Osteoblast (primary cell): ENCODE results near the gene PBX1. TPM values are rescaled to one million over a fixed set of nuclear protein-coding genes. Genes with fewer than 3 reads are reported as not detected.

ENCODE experiments used
- DNase-seq: peaks from one replicate; pipeline ENCODE4 v3.0.0; 2011; ENCODE audit warnings: low spot score, mixed read lengths; ENCODE audit not compliant: insufficient read length; ENCODE audit errors: missing footprints
- H2AFZ ChIP-seq: 2 replicates; pipeline ENCODE4 v1.6.0; 2011; ENCODE audit warnings: mild to moderate bottlenecking, low read length
- H3K27ac ChIP-seq: 2 replicates; pipeline ENCODE4 v1.5.1; 2011; ENCODE audit warnings: mild to moderate bottlenecking, low read depth, low read length, moderate library complexity
- H3K27me3 ChIP-seq: 2 replicates; pipeline ENCODE4 v1.6.0; 2012; ENCODE audit warnings: mild to moderate bottlenecking, control low read depth, inconsistent platforms, low read length, moderate library complexity; ENCODE audit not compliant: insufficient read depth
- H3K36me3 ChIP-seq: 2 replicates; pipeline ENCODE4 v1.5.1; 2011; ENCODE audit warnings: mild to moderate bottlenecking, low read length, control low read depth, moderate library complexity; ENCODE audit not compliant: insufficient read depth
- H3K4me1 ChIP-seq: 2 replicates; pipeline ENCODE4 v1.5.1; 2011; ENCODE audit warnings: mild to moderate bottlenecking, low read length, control low read depth, moderate library complexity; ENCODE audit not compliant: insufficient read depth
- H3K4me2 ChIP-seq: 2 replicates; pipeline ENCODE4 v1.6.0; 2011; ENCODE audit warnings: mild to moderate bottlenecking, low read length; ENCODE audit not compliant: insufficient read depth
- H3K4me3 ChIP-seq: fragments of 200-600 bp; sonication (generic); 3 replicates; pipeline ENCODE4 v1.5.1; 2012; ENCODE audit warnings: mild to moderate bottlenecking, low read length, inconsistent platforms; ENCODE audit not compliant: insufficient read depth
- H3K79me2 ChIP-seq: 2 replicates; pipeline ENCODE4 v1.6.0; 2012; ENCODE audit warnings: mild to moderate bottlenecking, low read length, control low read depth, inconsistent platforms; ENCODE audit not compliant: insufficient read depth
- H3K9me3 ChIP-seq: 2 replicates; pipeline ENCODE4 v1.5.1; 2011; ENCODE audit warnings: low read depth, low read length, control low read depth
- H4K20me1 ChIP-seq: 2 replicates; pipeline ENCODE4 v1.6.0; 2012; ENCODE audit warnings: mild to moderate bottlenecking, low read length, control low read depth; ENCODE audit not compliant: insufficient read depth
- total RNA-seq: library from RNA; depleted of rRNA; stranded (reverse); fragments of >200 nt; gene quantifications from 2 replicates; pipeline ENCODE4 v1.2.3, GENCODE V29; 2012
- TF ChIP-seq, protein P1 (sequence below): IDR thresholded peaks from 2 replicates; pipeline ENCODE4 v1.5.1; 2011; ENCODE audit warnings: mild to moderate bottlenecking, low read depth, low read length, moderate library complexity; ENCODE audit errors: extremely low read depth

Gene PBX1
- total RNA-seq, 1 donor, result 10.1 TPM

DNA sequence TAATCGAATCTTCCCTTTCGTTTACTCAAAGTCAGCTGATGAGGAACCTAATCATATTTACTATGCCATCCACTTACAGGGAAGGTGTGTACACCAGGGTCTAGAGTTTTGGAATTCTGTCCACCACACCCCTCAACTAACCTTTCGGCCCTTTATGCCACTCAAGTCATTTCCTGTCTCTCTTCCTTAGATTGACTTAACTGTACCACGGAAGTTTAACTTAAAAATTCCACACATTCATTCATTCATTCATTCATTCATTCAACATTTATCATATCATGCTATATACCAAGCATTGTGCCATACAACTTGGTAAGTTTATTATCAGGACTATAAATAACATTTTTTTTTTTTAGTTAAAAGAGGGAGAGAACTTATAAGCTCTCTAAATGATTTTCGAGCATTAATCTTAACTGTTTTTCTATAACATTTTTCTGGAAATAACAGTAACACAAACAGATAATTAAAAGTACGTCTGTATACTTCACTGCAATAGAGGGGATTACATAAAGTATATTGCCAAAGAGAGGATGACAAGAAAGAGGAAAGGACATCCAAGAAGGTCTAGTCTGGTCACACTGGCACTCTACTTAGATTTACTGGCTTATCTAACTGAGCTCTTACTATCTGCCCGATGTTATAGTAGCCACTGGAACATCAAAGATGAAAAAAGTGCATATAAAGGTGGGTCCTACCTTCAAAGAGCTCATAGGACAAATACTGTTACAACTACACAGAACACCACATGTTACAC, 243.7 kb downstream of the PBX1 start:
- no peak overlapping the region for H3K4me3 ChIP-seq
- H2AFZ ChIP-seq, result no peak overlapping the region
- H3K9me3 ChIP-seq, result no peaks in the 10 kb centered on the region
- no peaks in the 10 kb centered on the region for H3K36me3 ChIP-seq
- H3K4me1 ChIP-seq, result peaks cover 6% of the 10 kb centered on the region
- no peak for DNase-seq
- no peaks in the 10 kb centered on the region for H4K20me1 ChIP-seq
- H3K27ac ChIP-seq, result no peak overlapping the region
- H3K27me3 ChIP-seq, result no peaks in the 10 kb centered on the region
- H3K79me2 ChIP-seq, result no peaks in the 10 kb centered on the region
- H3K4me2 ChIP-seq, result no peak overlapping the region
- TF ChIP-seq, protein P1, sequence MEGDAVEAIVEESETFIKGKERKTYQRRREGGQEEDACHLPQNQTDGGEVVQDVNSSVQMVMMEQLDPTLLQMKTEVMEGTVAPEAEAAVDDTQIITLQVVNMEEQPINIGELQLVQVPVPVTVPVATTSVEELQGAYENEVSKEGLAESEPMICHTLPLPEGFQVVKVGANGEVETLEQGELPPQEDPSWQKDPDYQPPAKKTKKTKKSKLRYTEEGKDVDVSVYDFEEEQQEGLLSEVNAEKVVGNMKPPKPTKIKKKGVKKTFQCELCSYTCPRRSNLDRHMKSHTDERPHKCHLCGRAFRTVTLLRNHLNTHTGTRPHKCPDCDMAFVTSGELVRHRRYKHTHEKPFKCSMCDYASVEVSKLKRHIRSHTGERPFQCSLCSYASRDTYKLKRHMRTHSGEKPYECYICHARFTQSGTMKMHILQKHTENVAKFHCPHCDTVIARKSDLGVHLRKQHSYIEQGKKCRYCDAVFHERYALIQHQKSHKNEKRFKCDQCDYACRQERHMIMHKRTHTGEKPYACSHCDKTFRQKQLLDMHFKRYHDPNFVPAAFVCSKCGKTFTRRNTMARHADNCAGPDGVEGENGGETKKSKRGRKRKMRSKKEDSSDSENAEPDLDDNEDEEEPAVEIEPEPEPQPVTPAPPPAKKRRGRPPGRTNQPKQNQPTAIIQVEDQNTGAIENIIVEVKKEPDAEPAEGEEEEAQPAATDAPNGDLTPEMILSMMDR, result no peak

GRCh38 chr1:164803366-164803765, 244.4 kb downstream of the PBX1 start:
- no peak overlapping the region for H3K4me3 ChIP-seq
- TF ChIP-seq, protein P1, result no peak
- no peaks in the 10 kb centered on the region for H3K79me2 ChIP-seq
- H3K4me1 ChIP-seq, result peaks cover 6% of the 10 kb centered on the region
- DNase-seq, result no peak
- no peaks in the 10 kb centered on the region for H3K36me3 ChIP-seq
- no peaks in the 10 kb centered on the region for H3K27me3 ChIP-seq
- H2AFZ ChIP-seq, result no peak overlapping the region
- H3K4me2 ChIP-seq, result no peak overlapping the region
- H3K27ac ChIP-seq, result no peak overlapping the region
- no peaks in the 10 kb centered on the region for H3K9me3 ChIP-seq
- no peaks in the 10 kb centered on the region for H4K20me1 ChIP-seq

- no peak for DNase-seq
- TF ChIP-seq, protein P1, result no peak
- Histone ChIP-seq H2AFZ (no peak overlapping the region), H3K4me1 (peaks cover 6% of the 10 kb centered on the region), H3K27ac (no peak overlapping the region), H4K20me1 (no peaks in the 10 kb centered on the region), H3K79me2 (no peaks in the 10 kb centered on the region), H3K4me3 (no peak overlapping the region), H3K27me3 (no peaks in the 10 kb centered on the region), H3K36me3 (no peaks in the 10 kb centered on the region), H3K9me3 (no peaks in the 10 kb centered on the region), H3K4me2 (no peak overlapping the region)
Measured at GRCh38 chr1:164804366-164804765, 245.4 kb downstream of the PBX1 start.

DNA sequence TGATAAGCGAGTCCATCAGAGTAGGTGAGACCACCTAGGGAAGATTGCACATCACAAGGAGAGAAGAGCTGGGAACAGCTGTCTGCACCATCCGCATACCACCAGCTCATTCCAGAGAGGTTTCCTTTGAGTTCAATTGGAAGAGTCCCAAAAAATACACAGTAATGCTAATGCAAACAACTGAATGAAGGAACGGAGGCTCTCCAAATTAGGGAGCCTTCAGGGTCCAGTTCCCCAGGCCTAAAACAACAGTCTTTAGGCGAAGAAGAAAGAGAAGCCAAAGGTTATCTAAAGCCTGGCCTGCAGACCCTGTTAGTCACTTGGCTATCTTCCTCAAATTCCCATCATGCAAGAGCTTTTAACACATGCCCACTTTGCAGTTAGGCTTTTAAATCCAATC, 246.4 kb downstream of the PBX1 start:
- no peaks in the 10 kb centered on the region for H3K27me3 ChIP-seq
- H3K4me2 ChIP-seq, result no peak overlapping the region
- H3K4me3 ChIP-seq, result no peak overlapping the region
- H2AFZ ChIP-seq, result no peak overlapping the region
- no peaks in the 10 kb centered on the region for H3K9me3 ChIP-seq
- no peaks in the 10 kb centered on the region for H4K20me1 ChIP-seq
- no peaks in the 10 kb centered on the region for H3K36me3 ChIP-seq
- H3K79me2 ChIP-seq, result no peaks in the 10 kb centered on the region
- TF ChIP-seq, protein P1, result no peak
- H3K27ac ChIP-seq, result no peak overlapping the region
- peaks cover 6% of the 10 kb centered on the region for H3K4me1 ChIP-seq
- DNase-seq, result no peak
